HK-2 (cell line): ENCODE results near the gene SALL1.

Experiments
- DNase-seq: peaks from one replicate; pipeline ENCODE4 v3.0.0-alpha.2; 2018; ENCODE audit not compliant: unreplicated experiment

SALL1 gene

DNA sequence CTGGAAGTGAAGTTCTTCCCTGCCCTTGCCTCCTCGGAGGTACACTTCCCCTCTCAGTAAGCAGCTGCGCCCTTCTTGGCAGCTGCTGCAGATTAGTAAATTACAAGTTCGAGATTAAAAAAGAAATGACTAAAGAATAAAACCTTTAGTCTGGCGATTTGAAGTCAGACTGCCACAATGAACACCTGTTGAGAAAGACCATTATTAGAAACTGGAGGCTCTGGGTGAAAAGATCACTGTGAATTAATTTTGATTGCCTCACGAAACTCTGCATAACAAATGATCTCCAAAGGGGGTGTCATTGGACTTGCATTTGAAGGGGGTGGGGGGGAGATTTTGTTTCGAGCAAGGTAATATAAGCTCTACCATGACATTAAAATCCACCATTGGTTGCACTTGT, 39.3 kb downstream of the SALL1 start:
- no peak for DNase-seq

- DNase-seq, result no peak
These were observed 40.3 kb downstream of the SALL1 start for GRCh38 chr16:51110700-51111157.

- DNase-seq, result no peak
These were observed 41.9 kb downstream of the SALL1 start for GRCh38 chr16:51109173-51109572.

DNA sequence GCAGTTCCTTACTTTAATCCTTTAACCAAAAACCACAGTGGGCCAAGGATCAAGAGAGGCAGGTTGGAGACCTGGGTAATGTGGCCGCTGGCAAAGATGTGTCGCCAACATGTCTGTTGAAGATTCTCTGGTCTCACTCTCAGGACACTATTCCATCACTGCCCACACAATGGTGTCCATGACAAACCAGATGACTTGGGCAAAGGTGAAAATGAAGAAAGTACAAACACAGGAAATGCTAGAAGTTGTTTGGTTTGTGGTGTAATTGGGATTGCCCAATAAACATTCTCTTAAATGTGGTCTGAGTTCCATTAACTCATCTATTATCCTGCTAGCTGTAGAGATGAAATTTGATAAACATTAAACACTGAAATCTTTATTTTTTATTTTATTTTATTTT, 43.3 kb downstream of the SALL1 start:
- no peak for DNase-seq

GRCh38 chr16:51106535-51106934, 44.5 kb downstream of the SALL1 start:
- no peak for DNase-seq

- no peak for DNase-seq
These were observed 47.5 kb downstream of the SALL1 start for GRCh38 chr16:51103590-51103989.

DNA sequence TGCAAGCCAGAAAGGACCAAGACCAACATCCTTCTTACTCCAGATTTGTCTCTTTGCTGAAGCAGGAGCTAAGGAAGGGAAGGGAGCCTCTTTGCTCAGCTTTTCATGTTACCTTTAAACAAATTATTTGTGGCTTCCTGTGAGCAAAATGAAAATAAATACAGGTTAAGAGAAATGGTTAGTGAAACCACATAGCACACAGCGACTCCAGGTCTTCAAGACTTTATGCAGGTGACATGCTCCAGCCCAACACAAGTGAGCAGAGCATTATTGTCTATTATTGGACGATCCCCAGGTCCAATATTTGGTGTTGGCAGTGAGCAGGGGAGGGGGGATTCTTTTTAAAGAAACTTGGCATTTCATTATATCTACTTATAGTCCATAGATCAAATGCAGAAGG, 53.3 kb downstream of the SALL1 start:
- no peak for DNase-seq

- no peak for DNase-seq
These were observed 55.0 kb downstream of the SALL1 start for GRCh38 chr16:51095890-51096626.

GRCh38 chr16:51095084-51095881, 55.8 kb downstream of the SALL1 start:
- DNase-seq, result no peak

DNA sequence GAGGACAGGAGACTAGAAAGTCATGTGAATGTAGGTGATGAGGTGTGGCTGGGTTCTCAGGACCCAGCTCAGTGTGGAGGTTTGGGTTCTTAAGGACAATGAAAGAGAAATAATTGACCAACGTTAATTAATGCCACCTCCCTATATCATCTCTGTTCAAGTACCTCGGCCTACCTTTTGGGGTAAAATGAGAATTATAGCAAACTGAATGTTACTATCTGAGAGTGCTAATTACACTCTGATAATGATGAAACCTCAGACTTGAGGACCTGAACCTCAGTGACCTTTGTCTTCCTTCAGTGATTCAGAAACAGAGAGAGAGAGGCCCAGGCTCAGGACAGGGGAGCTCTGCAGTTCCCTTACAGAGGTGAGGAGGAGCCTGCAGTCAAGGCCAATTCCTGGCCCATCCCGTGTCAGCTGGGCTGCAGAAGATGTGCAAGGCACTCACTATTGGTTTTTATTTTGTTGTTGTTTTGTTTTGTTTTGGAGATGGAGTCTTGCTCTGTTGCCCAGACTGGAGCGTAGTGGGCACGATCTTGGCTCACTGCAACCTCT, 57.3 kb downstream of the SALL1 start:
- no peak for DNase-seq
